H9 (cell line): ENCODE data around the gene C17orf75. TPM values are rescaled to one million over a fixed set of nuclear protein-coding genes. Genes with fewer than 3 reads are reported as not detected.

Source experiments
- DNase-seq: peaks from one replicate; pipeline ENCODE4 v3.0.0-alpha.2; 2017
- H2AFZ ChIP-seq: one replicate; pipeline ENCODE4 v1.6.1; 2013; ENCODE audit warnings: mild to moderate bottlenecking, low read length, control low read depth, moderate library complexity
- H2AK5ac ChIP-seq: 2 replicates; pipeline ENCODE4 v1.6.1; 2013; ENCODE audit warnings: low read length, control low read depth, mixed read lengths; ENCODE audit not compliant: insufficient read length
- H2BK120ac ChIP-seq: one replicate; pipeline ENCODE4 v1.6.1; 2013; ENCODE audit warnings: low read depth, mild to moderate bottlenecking, low read length, control low read depth, inconsistent platforms; ENCODE audit not compliant: poor library complexity, severe bottlenecking
- H2BK12ac ChIP-seq: 2 replicates; pipeline ENCODE4 v1.6.1; 2013; ENCODE audit warnings: low read length, control low read depth, mixed read lengths, low read depth; ENCODE audit not compliant: insufficient read length
- H2BK15ac ChIP-seq: 2 replicates; pipeline ENCODE4 v1.6.1; 2013; ENCODE audit warnings: low read depth, low read length, control low read depth
- H2BK20ac ChIP-seq: one replicate; pipeline ENCODE4 v1.6.1; 2013; ENCODE audit warnings: low read depth, mild to moderate bottlenecking, low read length, control low read depth, inconsistent platforms; ENCODE audit not compliant: poor library complexity, severe bottlenecking
- H2BK5ac ChIP-seq: 2 replicates; pipeline ENCODE4 v1.6.1; 2013; ENCODE audit warnings: low read length, control low read depth, mixed read lengths; ENCODE audit not compliant: insufficient read length
- H3K14ac ChIP-seq: 2 replicates; pipeline ENCODE4 v1.6.1; 2013; ENCODE audit warnings: low read length, control low read depth; ENCODE audit not compliant: insufficient read depth
- H3K18ac ChIP-seq: 2 replicates; pipeline ENCODE4 v1.6.1; 2013; ENCODE audit warnings: low read depth, mild to moderate bottlenecking, mixed read lengths, low read length, control low read depth; ENCODE audit not compliant: insufficient read length
- H3K23ac ChIP-seq: 2 replicates; pipeline ENCODE4 v1.6.1; 2013; ENCODE audit warnings: low read length, control low read depth, mixed read lengths, low read depth; ENCODE audit not compliant: insufficient read length
- H3K23me2 ChIP-seq: 2 replicates; pipeline ENCODE4 v1.6.1; 2013; ENCODE audit warnings: low read depth, mild to moderate bottlenecking, mixed read lengths, low read length, control low read depth; ENCODE audit not compliant: insufficient read length, poor library complexity, severe bottlenecking
- H3K27ac ChIP-seq: 2 replicates; pipeline ENCODE4 v1.5.1; 2013; ENCODE audit warnings: low read length, control low read depth, mixed read lengths, low read depth; ENCODE audit not compliant: insufficient read length
- H3K27me3 ChIP-seq: 2 replicates; pipeline ENCODE4 v1.6.1; 2013; ENCODE audit warnings: low read length, control low read depth, inconsistent platforms; ENCODE audit not compliant: insufficient read depth
- H3K4ac ChIP-seq: 2 replicates; pipeline ENCODE4 v1.6.1; 2013; ENCODE audit warnings: low read depth, mild to moderate bottlenecking, control low read depth, inconsistent platforms, low read length, moderate library complexity
- H3K4me1 ChIP-seq: 2 replicates; pipeline ENCODE4 v1.6.1; 2013; ENCODE audit warnings: low read length, control low read depth, inconsistent platforms; ENCODE audit not compliant: insufficient read depth
- H3K4me2 ChIP-seq: 2 replicates; pipeline ENCODE4 v1.6.1; 2013; ENCODE audit warnings: low read length, control low read depth, mixed read lengths; ENCODE audit not compliant: insufficient read length, insufficient read depth
- H3K56ac ChIP-seq: 2 replicates; pipeline ENCODE4 v1.6.1; 2013; ENCODE audit warnings: low read depth, mild to moderate bottlenecking, mixed read lengths, low read length, control low read depth; ENCODE audit not compliant: insufficient read length
- H3K79me1 ChIP-seq: 2 replicates; pipeline ENCODE4 v1.6.1; 2013; ENCODE audit warnings: low read depth, mild to moderate bottlenecking, moderate library complexity, low read length, control low read depth, inconsistent platforms; ENCODE audit not compliant: insufficient read depth, poor library complexity, severe bottlenecking
- H3K79me2 ChIP-seq: 2 replicates; pipeline ENCODE4 v1.6.1; 2013; ENCODE audit warnings: low read length, control low read depth, inconsistent platforms; ENCODE audit not compliant: insufficient read depth
- H3K9ac ChIP-seq: 2 replicates; pipeline ENCODE4 v1.6.1; 2013; ENCODE audit warnings: low read length, control low read depth, mixed read lengths; ENCODE audit not compliant: insufficient read length; ENCODE audit errors: extremely low read depth
- H3K9me3 ChIP-seq: one replicate; pipeline ENCODE4 v1.6.1; 2013; ENCODE audit warnings: low read depth, low read length, inconsistent platforms; ENCODE audit not compliant: control insufficient read depth
- H3T11ph ChIP-seq: one replicate; pipeline ENCODE4 v1.6.1; 2013; ENCODE audit warnings: mild to moderate bottlenecking, low read length, control low read depth, inconsistent platforms
- H4K20me1 ChIP-seq: one replicate; pipeline ENCODE4 v1.6.1; 2013; ENCODE audit not compliant: control insufficient read depth, insufficient read length, insufficient read depth
- H4K5ac ChIP-seq: 2 replicates; pipeline ENCODE4 v1.6.1; 2013; ENCODE audit warnings: low read depth, mild to moderate bottlenecking, mixed read lengths, low read length, control low read depth; ENCODE audit not compliant: insufficient read length
- H4K8ac ChIP-seq: replicated peaks from 2 replicates; pipeline ENCODE4 v1.6.1; 2013; ENCODE audit warnings: low read length, control low read depth, mixed read lengths, low read depth; ENCODE audit not compliant: insufficient read length
- H4K91ac ChIP-seq: 2 replicates; pipeline ENCODE4 v1.6.1; 2013; ENCODE audit warnings: low read depth, mild to moderate bottlenecking, moderate library complexity, mixed read lengths, low read length, control low read depth; ENCODE audit not compliant: insufficient read length
- H3K27ac Mint-ChIP-seq, 3 experiments: 2 replicates in 2 of 3; 3 replicates in 1 of 3; pipeline ENCODE4 v1.8.0; 2020 to 2021; ENCODE audit warnings: mixed read lengths in 3 of 3, mild to moderate bottlenecking in 1 of 3, moderate library complexity in 1 of 3
- H3K27me3 Mint-ChIP-seq: 2 replicates; pipeline ENCODE4 v1.8.0; 2021; ENCODE audit warnings: low read depth, mild to moderate bottlenecking, moderate library complexity, mixed read lengths
- H3K36me3 Mint-ChIP-seq, 3 experiments: 2 replicates in 2 of 3; 3 replicates in 1 of 3; pipeline ENCODE4 v1.8.0; 2020 to 2021; ENCODE audit warnings: low read depth in 3 of 3, mixed read lengths in 3 of 3; ENCODE audit not compliant: insufficient read depth in 1 of 3
- H3K4me1 Mint-ChIP-seq, 2 experiments: 2 replicates each; pipeline ENCODE4 v1.8.0; 2020; ENCODE audit warnings: mixed read lengths in 2 of 2
- H3K4me3 Mint-ChIP-seq, 2 experiments: 2 replicates in 1 of 2; 3 replicates in 1 of 2; pipeline ENCODE4 v1.8.0; 2020 to 2021; ENCODE audit warnings: mild to moderate bottlenecking in 2 of 2, mixed read lengths in 2 of 2, moderate library complexity in 1 of 2
- H3K9me3 Mint-ChIP-seq, 2 experiments: 2 replicates in 1 of 2; 3 replicates in 1 of 2; pipeline ENCODE4 v1.8.0; 2020; ENCODE audit warnings: mild to moderate bottlenecking in 2 of 2, mixed read lengths in 2 of 2, moderate library complexity in 1 of 2
- WGBS: extraction: QIAGEN DNeasy Blood & Tissue Kit; methylation state at CpG from one replicate; pipeline ENCODE4 v1.1.7; 2013; ENCODE audit warnings: missing lambda C conversion rate, low lambda C conversion rate, mixed read lengths; ENCODE audit not compliant: insufficient read length; ENCODE audit errors: extremely low coverage; 5-methylcytosine and 5-hydroxymethylcytosine counted together
- total RNA-seq: library from RNA; stranded (reverse); gene quantifications from 2 replicates; pipeline ENCODE4 v1.2.1, GENCODE V29; 2021
- TF ChIP-seq, protein P1 (sequence below): fragments of 200-600 bp; sonication (generic); conservative IDR thresholded peaks from 3 replicates; pipeline ENCODE4 v1.8.0; 2021; ENCODE audit warnings: antibody characterized with exemption, mild to moderate bottlenecking

Gene C17orf75
- total RNA-seq, 1 experiment from 2014 or later: 40.4 TPM

DNA sequence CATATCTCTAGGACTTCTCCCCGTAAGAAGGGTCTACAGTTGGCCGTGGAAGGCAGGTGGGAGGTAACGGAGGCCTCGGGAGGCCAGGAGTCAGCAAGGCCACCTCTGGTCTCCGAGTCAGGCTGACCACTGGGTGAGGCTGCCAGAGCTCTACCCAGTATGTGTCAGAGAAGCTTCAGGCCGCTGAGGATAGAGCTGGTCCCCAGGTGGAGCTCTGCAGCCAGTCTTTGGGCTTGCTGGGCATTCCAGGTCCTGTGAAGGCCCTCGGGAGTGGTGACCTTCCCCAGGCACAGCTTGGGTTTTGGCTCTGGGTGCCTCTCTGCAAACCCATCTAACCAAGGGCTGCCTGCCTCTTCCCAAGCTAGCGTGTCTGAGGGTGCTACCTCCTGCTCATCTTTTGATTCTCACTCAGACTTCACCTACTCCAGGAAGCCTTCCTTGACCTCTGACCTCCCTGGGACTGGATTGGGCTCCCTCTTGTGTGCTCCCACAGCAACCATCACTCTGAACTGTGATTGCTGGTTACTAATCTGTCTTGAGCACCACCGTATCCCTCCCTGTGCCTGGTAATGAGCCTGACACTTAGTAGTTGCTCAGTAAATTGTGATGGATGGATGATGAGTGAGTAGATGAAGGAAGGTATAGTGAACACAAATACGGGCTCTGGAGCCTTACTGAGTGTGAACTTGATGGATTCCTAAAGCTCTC is 54.0 kb downstream of the C17orf75 start:
- Mint-ChIP-seq H3K4me3 (no peak overlapping the region), H3K36me3 (peaks cover 0 to 20% (median 7%) of the 10 kb centered on the region in 3 experiments; a peak in 5 of 7 replicates), H3K4me1 (peaks cover 68 to 81% of the 10 kb centered on the region in 2 experiments), H3K27me3 (peaks cover 7% of the 10 kb centered on the region), H3K27ac (peak overlapping the region; percentile 17 to 90 (median 84); a peak in 6 of 7 replicates), H3K9me3 (no peaks in the 10 kb centered on the region; a peak in 1 of 5 replicates)
- H3K4ac ChIP-seq: no peak overlapping the region
- no peaks in the 10 kb centered on the region for H4K20me1 ChIP-seq
- H4K5ac ChIP-seq: no peak overlapping the region
- peak; percentile 74 for DNase-seq
- no peaks in the 10 kb centered on the region for H3K23me2 ChIP-seq
- H3K23ac ChIP-seq: no peak overlapping the region
- H3K14ac ChIP-seq: no peak overlapping the region
- H3K27ac ChIP-seq: no peak overlapping the region
- H2BK5ac ChIP-seq: no peak overlapping the region
- H3K79me1 ChIP-seq: no peaks in the 10 kb centered on the region
- no peaks in the 10 kb centered on the region for H3K27me3 ChIP-seq
- no peaks in the 10 kb centered on the region for H3K79me2 ChIP-seq
- H2AFZ ChIP-seq: no peak overlapping the region
- no peak overlapping the region for H3K9ac ChIP-seq
- no peak overlapping the region for H4K8ac ChIP-seq
- TF ChIP-seq, protein P1, sequence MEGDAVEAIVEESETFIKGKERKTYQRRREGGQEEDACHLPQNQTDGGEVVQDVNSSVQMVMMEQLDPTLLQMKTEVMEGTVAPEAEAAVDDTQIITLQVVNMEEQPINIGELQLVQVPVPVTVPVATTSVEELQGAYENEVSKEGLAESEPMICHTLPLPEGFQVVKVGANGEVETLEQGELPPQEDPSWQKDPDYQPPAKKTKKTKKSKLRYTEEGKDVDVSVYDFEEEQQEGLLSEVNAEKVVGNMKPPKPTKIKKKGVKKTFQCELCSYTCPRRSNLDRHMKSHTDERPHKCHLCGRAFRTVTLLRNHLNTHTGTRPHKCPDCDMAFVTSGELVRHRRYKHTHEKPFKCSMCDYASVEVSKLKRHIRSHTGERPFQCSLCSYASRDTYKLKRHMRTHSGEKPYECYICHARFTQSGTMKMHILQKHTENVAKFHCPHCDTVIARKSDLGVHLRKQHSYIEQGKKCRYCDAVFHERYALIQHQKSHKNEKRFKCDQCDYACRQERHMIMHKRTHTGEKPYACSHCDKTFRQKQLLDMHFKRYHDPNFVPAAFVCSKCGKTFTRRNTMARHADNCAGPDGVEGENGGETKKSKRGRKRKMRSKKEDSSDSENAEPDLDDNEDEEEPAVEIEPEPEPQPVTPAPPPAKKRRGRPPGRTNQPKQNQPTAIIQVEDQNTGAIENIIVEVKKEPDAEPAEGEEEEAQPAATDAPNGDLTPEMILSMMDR: peak; percentile 28; the same call in 1 of the 3 replicates
- no peak overlapping the region for H2BK20ac ChIP-seq
- H4K91ac ChIP-seq: no peak overlapping the region
- no peak overlapping the region for H3K18ac ChIP-seq
- peaks cover 11% of the 10 kb centered on the region; the same call in 1 of the 2 replicates for H3K4me1 ChIP-seq
- no peaks in the 10 kb centered on the region for H3K9me3 ChIP-seq
- no peak overlapping the region for H2BK12ac ChIP-seq
- no peak overlapping the region for H3T11ph ChIP-seq
- no peak overlapping the region for H2BK120ac ChIP-seq
- no peak overlapping the region for H3K4me2 ChIP-seq
- no CpG with 5 or more reads among the region's 10 CpGs for WGBS
- H3K56ac ChIP-seq: no peak overlapping the region
- no peak overlapping the region for H2BK15ac ChIP-seq
- no peak overlapping the region for H2AK5ac ChIP-seq
